Esophagus muscularis mucosa (tissue), 4 donors: ENCODE data around the gene DHRS13. TPM values are rescaled to one million over a fixed set of nuclear protein-coding genes. Genes with fewer than 3 reads are reported as not detected.

Experiments
- DNase-seq: peaks from one replicate; pipeline ENCODE4 v3.0.0-alpha.2; 2017; ENCODE audit errors: extremely low spot score
- H3K27ac ChIP-seq, 4 donors: fragments of 200-600 bp; sonication (generic); replicated peaks in 1 of 4; 1 replicate in 3 of 4; 2 replicates in 1 of 4; pipeline ENCODE4 v1.5.1; 2016 to 2019; ENCODE audit warnings: mild to moderate bottlenecking in 1 of 4
- H3K27me3 ChIP-seq, 4 donors: fragments of 200-600 bp; sonication (generic); one replicate each; pipeline versions ENCODE4 v1.5.1 to v1.6.0; 2016 to 2019
- H3K36me3 ChIP-seq, 4 donors: fragments of 200-600 bp; sonication (generic); one replicate each; pipeline ENCODE4 v1.5.1; 2016 to 2019
- H3K4me1 ChIP-seq, 4 donors: fragments of 200-600 bp; sonication (generic); one replicate each; pipeline ENCODE4 v1.5.1; 2016 to 2019
- H3K4me3 ChIP-seq, 4 donors: fragments of 200-600 bp; sonication (generic); 1 replicate in 2 of 4; 2 replicates in 2 of 4; pipeline ENCODE4 v1.5.1; 2016 to 2019; ENCODE audit warnings: mild to moderate bottlenecking in 4 of 4, moderate library complexity in 1 of 4
- H3K9me3 ChIP-seq, 4 donors: fragments of 200-600 bp; sonication (generic); 1 replicate in 3 of 4; 2 replicates in 1 of 4; pipeline ENCODE4 v1.5.1; 2016 to 2019
- EP300 ChIP-seq: sonication (generic); formaldehyde crosslinking; IDR thresholded peaks from one replicate; pipeline ENCODE4 v1.6.1; 2017; ENCODE audit warnings: antibody characterized with exemption
- POLR2A ChIP-seq: fragments of 450-650 bp; IDR thresholded peaks from one replicate; pipeline ENCODE4 v1.6.1; 2017; ENCODE audit warnings: antibody characterized with exemption, moderate library complexity, mild to moderate bottlenecking, low read depth
- POLR2AphosphoS5 ChIP-seq, 2 donors: sonication (generic); formaldehyde crosslinking; IDR thresholded peaks; one replicate each; pipeline ENCODE4 v1.6.1; 2017; ENCODE audit warnings: antibody characterized with exemption in 2 of 2
- WGBS: methylation state at CpG from one replicate; pipeline ENCODE4 v1.1.5; 2018; 5-methylcytosine and 5-hydroxymethylcytosine counted together
- intact Hi-C: fragments of 100-400 bp; cut with DNase I; formaldehyde crosslinking; loops from one replicate; pipeline ENCODE4 v1.15.1; 2023
- total RNA-seq, 4 donors: library from RNA; depleted of rRNA; stranded (reverse); fragments of >200 nt; gene quantifications; one replicate each; pipeline versions ENCODE4 v1.1.0 to v1.2.1, GENCODE V29; 2016
- TF ChIP-seq, protein P1 (sequence below), 3 experiments: fragments of 200-600 bp in 2 of 3; fragments of 450-650 bp in 1 of 3; sonication (generic) in 2 of 3; IDR thresholded peaks; one replicate each; pipeline ENCODE4 v1.5.1; 2017 to 2019; ENCODE audit warnings: antibody characterized with exemption in 3 of 3, mild to moderate bottlenecking in 2 of 3, moderate library complexity in 1 of 3

DHRS13 gene
- total RNA-seq, 4 donors from 2014 or later = 3.7 to 14.2 (median 5.9) TPM

DNA sequence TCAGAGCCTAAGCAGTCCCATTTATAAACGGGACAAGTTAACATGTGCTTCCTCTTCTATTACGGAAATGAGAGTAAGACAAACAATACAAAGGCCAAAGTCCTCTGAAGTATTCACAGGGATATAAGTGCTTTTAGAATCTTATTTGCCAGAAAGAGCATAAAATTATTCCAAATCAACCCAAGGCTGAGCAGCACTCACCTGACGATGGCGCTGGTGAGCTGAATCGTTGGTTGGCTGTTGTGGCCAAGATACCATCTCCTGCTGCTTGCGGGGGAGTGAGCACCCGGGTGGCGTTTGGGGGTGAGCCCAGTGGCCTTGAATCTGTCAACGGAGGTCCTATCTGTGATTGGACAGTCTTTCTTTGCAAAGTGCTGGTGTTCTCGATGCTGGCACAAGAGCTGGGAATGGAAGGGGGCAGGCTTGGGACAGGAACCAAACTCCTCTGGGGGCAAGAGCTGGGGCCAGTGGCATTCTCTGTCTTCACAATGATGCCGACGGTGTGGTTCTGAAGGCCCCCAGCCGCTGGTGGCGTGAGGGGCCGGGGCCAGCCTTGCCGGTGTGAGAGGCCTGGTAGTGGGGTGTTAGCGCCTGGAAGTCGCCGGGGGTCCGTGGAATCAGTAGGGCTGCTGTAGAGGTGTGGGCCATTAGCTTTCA lies 9.5 kb upstream of the DHRS13 start:
- H3K4me3 ChIP-seq = no peak overlapping the region
- no peak for DNase-seq
- H3K27me3 ChIP-seq = peaks cover 0 to 3% (median 0%) of the 10 kb centered on the region in 4 donors
- no peaks in the 10 kb centered on the region for H3K9me3 ChIP-seq
- H3K27ac ChIP-seq = no peak overlapping the region
- H3K36me3 ChIP-seq = peaks cover 63 to 100% (median 94%) of the 10 kb centered on the region in 4 donors
- H3K4me1 ChIP-seq = peaks cover 12 to 34% (median 22%) of the 10 kb centered on the region in 4 donors
- WGBS = 61% methylated on average over 4 of the region's 20 CpGs
- TF ChIP-seq, protein P1, sequence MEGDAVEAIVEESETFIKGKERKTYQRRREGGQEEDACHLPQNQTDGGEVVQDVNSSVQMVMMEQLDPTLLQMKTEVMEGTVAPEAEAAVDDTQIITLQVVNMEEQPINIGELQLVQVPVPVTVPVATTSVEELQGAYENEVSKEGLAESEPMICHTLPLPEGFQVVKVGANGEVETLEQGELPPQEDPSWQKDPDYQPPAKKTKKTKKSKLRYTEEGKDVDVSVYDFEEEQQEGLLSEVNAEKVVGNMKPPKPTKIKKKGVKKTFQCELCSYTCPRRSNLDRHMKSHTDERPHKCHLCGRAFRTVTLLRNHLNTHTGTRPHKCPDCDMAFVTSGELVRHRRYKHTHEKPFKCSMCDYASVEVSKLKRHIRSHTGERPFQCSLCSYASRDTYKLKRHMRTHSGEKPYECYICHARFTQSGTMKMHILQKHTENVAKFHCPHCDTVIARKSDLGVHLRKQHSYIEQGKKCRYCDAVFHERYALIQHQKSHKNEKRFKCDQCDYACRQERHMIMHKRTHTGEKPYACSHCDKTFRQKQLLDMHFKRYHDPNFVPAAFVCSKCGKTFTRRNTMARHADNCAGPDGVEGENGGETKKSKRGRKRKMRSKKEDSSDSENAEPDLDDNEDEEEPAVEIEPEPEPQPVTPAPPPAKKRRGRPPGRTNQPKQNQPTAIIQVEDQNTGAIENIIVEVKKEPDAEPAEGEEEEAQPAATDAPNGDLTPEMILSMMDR (IDR thresholded peaks at IDR 0.05) = peak in 1 of 3 experiments; percentile 3
- no peak for TF ChIP-seq POLR2AphosphoS5 (IDR thresholded peaks at IDR 0.05)
- intact Hi-C loops = loop anchor here (5.0 kb wide), 2 partner anchors 35 to 265 kb away; partner anchors contain the start of gene BLTP2

DNA sequence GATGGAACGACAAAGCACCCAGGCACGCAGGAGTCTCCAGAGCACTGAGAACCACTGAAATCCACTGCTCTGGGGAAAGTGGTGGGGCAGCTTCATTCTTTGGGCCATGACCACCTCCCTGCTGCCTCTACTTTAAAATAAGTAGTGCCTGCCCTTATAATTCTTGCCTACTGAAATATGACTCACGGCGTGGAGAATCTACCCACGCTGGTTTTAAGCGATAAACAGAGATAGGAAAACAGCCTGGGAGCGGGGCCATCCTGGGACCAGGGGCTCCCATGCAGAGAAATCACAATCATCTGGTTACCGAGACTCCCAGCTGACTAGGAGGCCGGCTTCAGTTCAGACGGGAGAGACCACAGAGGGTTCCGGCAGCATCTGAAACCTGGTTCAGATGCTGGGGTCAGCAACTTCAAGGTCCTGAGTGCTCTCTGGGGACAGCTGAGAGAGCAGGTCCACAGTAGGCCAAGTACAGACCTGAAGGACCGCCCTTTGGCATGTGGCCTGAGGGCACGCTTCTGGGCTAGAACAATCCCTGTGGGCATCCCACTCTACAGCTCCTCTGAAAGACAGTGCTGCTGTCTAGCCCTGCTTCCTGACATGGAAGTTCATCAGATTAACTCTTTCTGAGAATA lies 8.6 kb upstream of the DHRS13 start:
- H3K27ac ChIP-seq = peak overlapping the region in 1 of 4 donors; percentile 20
- intact Hi-C loops = loop anchor here (5.0 kb wide), 2 partner anchors 36 to 264 kb away; partner anchors contain the start of gene BLTP2
- H3K36me3 ChIP-seq = peaks cover 58 to 100% (median 94%) of the 10 kb centered on the region in 4 donors
- peaks cover 0 to 3% (median 0%) of the 10 kb centered on the region in 4 donors for H3K27me3 ChIP-seq
- TF ChIP-seq POLR2AphosphoS5 (IDR thresholded peaks at IDR 0.05) = no peak
- TF ChIP-seq, protein P1 (IDR thresholded peaks at IDR 0.05) = no peak
- TF ChIP-seq POLR2A = no peak
- TF ChIP-seq EP300 = no peak
- WGBS = 93% methylated on average over 12 of the region's 13 CpGs
- no peak overlapping the region for H3K4me3 ChIP-seq
- H3K9me3 ChIP-seq = no peaks in the 10 kb centered on the region
- no peak for DNase-seq
- H3K4me1 ChIP-seq = peaks cover 12 to 34% (median 31%) of the 10 kb centered on the region in 4 donors

DNA sequence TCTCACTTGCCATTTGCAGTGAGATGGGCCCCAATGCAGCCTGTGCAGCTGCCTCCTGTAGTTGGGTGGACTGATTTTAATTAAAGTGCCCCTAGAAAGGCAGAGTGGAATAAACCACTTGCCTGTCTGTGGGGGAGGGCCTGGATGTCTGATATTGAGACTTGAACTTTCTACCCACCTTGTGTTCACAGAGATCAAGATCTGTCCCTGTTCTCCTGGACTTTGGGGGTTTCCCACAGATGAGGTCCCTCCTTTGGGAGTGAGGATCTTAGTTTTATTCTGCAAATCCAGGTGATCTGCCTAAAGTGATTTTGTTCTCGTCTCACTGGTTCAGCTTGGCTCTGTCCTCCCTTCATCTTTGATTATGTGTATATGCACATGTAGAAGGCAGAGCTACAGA lies 7.7 kb upstream of the DHRS13 start:
- 86% methylated on average over 1 of the region's 1 CpG for WGBS
- Histone ChIP-seq H3K36me3 (peaks cover 56 to 100% (median 94%) of the 10 kb centered on the region in 4 donors), H3K4me1 (peaks cover 12 to 34% (median 31%) of the 10 kb centered on the region in 4 donors), H3K9me3 (no peaks in the 10 kb centered on the region), H3K27ac (no peak overlapping the region), H3K27me3 (no peaks in the 10 kb centered on the region), H3K4me3 (no peak overlapping the region)
- no peak for DNase-seq
- no peak for TF ChIP-seq POLR2AphosphoS5 (IDR thresholded peaks at IDR 0.05)
- TF ChIP-seq, protein P1 (IDR thresholded peaks at IDR 0.05) = no peak
- no peak for TF ChIP-seq EP300
- TF ChIP-seq POLR2A = no peak
- intact Hi-C loops = loop anchor here (5.0 kb wide), 2 partner anchors 37 to 263 kb away; partner anchors contain the start of gene BLTP2

DNA sequence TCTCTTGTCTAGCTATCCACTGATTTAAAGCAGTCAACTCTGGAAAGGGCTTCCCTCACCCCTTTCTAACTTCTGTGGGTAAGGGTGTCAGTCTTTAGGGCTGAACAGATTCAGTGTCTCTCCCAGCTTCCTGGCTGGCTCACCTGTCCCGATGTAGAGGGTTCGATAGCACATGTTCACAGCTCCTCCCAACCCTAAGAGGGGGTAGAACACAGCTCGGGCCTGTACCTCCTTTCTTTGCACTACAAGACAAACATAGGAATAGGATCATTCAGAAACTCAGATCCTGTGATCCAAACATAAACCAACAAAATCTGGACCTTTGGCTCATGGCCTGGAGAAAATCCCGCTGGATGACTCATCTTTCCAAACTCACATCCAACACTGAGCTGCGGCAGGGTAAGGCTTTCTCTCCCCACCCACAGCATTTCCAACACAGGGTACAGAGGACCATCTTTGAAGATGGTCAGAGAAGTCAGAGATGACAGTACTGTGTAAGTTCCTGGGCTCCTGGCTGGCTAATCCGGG lies 5.8 kb upstream of the DHRS13 start:
- Histone ChIP-seq H3K4me3 (no peak overlapping the region), H3K27ac (peak overlapping the region; percentile 80 to 87 (median 82)), H3K9me3 (no peaks in the 10 kb centered on the region), H3K27me3 (no peaks in the 10 kb centered on the region), H3K36me3 (peaks cover 50 to 84% (median 80%) of the 10 kb centered on the region in 4 donors), H3K4me1 (peaks cover 12 to 38% (median 34%) of the 10 kb centered on the region in 4 donors)
- 18% methylated on average over 6 of the region's 6 CpGs for WGBS
- peak; percentile 92 for DNase-seq
- intact Hi-C loops = no loop called here
- TF ChIP-seq POLR2AphosphoS5 (IDR thresholded peaks at IDR 0.05) (peak; percentile 46 to 50), EP300 (no peak)
- TF ChIP-seq, protein P1 (IDR thresholded peaks at IDR 0.05) = no peak
